Cortex of kidney (tissue), 1 donor: ENCODE data around the gene CSNK1G1.
"Not testable (repeated sequence)": the region's sequence is repeated elsewhere in the genome, so short reads cannot be mapped to it uniquely, and the experiment has no call there.

Experiments
- DNase-seq: peaks from one replicate; lab custom pipeline; 2025; lab: John Stamatoyannopoulos, UW

Gene CSNK1G1

DNA sequence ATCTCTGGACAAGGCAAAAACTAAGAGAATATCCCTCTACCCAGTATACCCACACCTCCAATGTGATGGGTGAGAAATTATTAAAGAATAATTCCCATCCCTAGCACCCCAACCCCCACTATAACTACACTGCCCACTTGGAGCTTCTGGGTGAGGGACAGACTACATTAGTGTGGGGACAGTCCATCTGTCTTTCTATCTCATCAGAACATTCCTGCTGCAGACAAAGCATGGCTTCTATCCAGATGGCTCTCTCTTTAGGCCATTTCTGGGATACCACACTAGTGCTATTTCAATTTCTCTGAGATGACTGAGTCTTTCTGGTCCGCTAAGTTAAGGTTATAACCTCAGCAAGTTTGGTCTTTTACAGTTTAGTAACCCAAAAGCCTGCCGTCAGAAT is 6.6 kb downstream of the CSNK1G1 start:
- DNase-seq: no peak

- no peak for DNase-seq
These were observed 7.5 kb downstream of the CSNK1G1 start for GRCh38 chr15:64348455-64348854.

DNA sequence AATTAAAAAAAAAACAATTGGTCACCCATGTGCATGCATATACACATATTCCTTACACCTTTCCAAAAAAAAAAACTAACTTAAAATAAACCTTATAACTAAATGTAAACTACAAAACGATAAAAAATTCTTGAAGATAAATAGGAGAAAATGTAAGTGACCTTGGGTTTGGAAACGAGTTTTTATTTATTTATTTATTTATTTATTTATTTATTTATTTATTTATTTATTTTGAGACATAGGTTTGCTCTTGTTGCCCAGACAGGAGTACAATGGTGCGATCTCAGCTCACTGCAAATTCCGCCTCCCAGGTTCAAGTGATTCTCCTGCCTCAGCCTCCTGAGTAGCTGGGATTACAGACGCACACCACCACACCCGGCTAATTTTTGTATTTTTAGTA is 9.7 kb downstream of the CSNK1G1 start:
- not testable (repeated sequence) for DNase-seq

DNA sequence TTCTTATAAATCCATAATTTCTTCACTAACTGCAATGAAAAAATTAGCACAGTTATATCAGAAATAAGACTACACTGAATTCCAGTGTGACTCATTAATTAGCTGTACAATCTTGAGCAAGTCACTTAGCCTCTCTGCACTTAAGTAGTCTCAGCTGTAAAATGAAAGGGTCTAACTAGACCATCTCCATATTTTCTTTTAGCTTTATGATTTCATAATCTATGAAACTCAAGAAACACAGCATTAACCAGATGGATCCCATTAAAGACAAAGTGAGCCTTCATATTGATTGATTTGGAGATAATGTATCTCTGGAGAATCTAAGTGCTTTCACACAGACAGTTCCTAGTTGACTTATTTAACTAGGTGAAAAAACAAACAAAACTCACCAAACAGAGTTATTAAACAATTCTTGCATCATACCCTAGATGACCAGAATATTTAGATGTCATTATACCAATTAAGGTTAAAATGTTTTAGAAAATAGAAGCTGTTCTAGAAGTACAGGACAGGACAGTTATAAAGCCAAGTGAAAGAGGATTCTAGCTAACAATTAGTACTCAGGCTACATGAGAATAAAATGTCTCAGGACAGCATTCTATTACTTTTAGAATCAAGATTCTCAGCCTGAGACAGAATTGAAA is 11.2 kb downstream of the CSNK1G1 start:
- no peak for DNase-seq

- no peak for DNase-seq
These were observed 12.1 kb downstream of the CSNK1G1 start for GRCh38 chr15:64343841-64344240.

- no peak for DNase-seq
These were observed 12.8 kb downstream of the CSNK1G1 start for GRCh38 chr15:64343222-64343621.

GRCh38 chr15:64341961-64342360 is 14.0 kb downstream of the CSNK1G1 start:
- DNase-seq: no peak

DNA sequence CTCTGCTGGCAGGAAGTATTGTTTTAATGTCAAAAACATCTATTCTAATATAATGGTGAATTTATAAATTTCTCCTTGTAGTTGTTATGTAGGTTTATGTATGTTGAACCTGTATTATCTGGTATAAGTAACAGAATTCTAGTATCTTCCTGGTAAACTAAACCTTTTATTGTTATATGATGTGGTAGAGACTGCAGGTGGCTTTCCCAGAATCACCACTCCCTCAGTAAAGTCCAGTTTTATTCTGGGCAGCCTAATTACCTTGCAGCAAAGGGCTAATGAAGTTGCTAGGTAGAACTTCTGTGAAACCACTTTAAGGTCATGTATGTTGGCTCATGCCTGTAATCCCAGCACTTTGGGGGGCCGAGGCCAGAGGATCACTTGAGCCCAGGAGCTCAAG is 15.6 kb downstream of the CSNK1G1 start:
- DNase-seq: no peak

DNA sequence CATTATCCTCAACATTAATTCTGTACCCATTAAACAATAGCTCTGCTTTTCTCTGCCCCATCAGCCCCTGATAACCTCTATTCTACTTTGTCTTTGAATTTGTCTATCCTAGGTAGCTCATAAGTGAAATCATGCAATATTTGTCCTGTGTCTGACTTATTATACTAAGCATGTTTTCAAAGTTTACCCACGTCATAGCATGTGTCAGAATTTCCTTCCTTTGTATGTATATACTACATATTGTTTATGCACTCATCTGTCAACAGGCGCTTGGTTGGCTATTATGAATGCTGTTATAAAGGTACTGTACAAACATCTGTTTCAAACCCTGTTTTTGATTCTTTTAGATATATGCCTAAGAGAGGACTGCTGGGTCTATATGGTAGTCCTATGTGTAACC is 18.2 kb downstream of the CSNK1G1 start:
- no peak for DNase-seq

DNA sequence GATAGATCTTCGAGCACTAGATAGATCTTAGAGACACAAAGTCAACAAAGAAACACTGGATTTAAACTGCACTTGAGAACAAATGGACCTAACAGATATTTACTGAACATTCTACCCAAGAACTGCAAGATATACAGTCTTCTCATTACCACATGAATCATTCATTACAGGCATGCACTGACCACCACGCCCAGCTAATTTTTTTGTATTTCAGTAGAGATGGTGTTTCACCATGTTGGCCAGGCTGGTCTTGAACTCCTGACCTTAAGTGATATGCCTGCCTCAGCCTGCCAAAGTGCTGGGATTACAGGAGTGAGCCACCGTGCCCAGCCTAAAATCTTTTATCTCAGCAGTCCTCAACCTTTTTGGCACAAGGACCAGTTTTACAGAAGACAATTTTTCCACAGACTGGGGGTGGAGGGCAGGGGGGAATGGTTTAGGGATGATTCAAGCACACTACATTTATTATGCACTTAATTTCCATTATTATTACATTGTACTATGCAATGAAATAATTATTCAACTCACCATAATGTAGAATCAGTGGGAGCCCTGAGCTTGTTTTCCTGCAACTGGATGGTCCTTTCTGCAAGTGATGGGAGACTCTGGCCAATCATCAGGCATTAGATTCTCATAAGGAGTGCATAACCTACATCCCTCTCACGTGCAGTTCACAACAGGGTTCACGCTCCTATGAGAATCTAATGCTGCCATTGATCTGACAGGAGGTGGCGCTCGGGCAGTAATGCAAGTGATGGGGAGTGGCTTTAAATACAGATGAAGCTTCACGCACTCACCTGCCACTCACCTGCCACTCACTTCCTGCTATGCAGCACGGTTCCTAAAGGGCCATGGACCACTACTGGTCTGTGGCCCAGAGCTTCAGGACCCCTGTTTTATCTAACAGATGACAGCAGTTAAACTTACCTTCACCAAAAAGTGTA is 21.7 kb downstream of the CSNK1G1 start:
- DNase-seq: no peak

DNA sequence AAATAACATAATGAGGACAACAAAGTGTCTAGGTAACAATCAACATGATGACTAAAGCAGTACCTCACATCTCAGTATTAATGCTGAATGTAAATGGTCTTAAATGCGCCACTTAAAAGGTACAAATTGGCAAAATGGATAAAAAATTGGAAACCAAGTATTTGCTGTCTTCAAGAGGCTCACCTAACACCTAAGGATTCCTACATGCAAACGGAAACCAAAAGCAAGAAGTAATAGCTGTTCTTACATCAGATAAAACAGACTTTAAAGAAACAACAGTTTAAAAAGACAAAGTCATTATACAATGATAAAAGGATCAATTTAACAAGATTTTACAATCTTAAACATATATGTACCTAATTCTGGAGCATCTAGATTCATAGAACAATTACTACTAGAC is 22.5 kb downstream of the CSNK1G1 start:
- DNase-seq: no peak

GRCh38 chr15:64331668-64332067 is 24.3 kb downstream of the CSNK1G1 start:
- DNase-seq: not testable (repeated sequence)

DNA sequence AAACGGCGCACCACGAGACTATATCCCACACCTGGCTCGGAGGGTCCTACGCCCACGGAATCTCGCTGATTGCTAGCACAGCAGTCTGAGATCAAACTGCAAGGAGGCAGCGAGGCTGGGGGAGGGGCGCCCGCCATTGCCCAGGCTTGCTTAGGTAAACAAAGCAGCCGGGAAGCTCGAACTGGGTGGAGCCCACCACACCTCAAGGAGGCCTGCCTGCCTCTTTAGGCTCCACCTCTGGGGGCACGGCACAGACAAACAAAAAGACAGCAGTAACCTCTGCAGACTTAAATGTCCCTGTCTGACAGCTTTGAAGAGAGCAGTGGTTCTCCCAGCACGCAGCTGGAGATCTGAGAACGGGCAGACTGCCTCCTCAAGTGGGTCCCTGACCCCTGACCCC is 29.0 kb downstream of the CSNK1G1 start:
- DNase-seq: not testable (repeated sequence)

- not testable (repeated sequence) for DNase-seq
These were observed 29.5 kb downstream of the CSNK1G1 start for GRCh38 chr15:64326458-64326857.

- DNase-seq: no peak
These were observed 31.7 kb downstream of the CSNK1G1 start for GRCh38 chr15:64324165-64324877.

DNA sequence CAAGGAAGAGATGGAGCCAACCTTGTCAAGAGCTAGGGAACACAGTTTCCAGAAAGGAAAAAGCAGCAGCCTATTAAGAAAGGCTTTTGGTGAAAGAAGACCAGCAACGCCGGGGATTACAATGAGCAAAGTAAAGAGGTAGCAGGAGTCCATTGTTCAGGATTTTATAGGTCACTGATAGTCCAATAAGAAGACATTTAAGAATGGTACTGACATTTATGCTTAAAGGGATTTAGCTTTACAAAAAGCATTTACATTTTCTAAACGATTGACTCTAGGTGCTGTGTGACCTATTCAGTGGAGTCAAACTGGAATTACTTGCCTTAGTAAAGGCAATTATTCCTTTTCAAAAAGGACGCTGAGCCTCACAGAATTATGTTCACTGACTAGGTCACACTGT is 40.8 kb downstream of the CSNK1G1 start:
- no peak for DNase-seq

DNA sequence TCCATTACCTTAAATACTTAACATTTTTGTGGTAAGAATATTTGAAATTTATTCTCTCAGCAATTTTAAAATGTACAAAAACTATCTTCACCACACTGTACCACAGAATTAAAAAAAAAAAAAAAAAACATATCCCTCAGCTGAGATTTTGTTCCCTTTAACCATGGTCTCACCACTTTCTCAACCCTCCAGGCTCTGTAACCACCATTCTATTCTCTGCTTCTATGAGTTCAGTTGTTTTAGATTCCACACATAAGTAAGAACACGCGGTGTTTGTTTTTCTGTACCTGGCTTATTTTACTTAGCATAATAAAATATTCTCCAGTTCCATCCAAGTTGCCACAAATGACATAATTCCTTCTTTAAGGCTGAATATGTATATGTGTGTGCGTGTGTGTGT is 41.5 kb downstream of the CSNK1G1 start:
- DNase-seq: no peak

DNA sequence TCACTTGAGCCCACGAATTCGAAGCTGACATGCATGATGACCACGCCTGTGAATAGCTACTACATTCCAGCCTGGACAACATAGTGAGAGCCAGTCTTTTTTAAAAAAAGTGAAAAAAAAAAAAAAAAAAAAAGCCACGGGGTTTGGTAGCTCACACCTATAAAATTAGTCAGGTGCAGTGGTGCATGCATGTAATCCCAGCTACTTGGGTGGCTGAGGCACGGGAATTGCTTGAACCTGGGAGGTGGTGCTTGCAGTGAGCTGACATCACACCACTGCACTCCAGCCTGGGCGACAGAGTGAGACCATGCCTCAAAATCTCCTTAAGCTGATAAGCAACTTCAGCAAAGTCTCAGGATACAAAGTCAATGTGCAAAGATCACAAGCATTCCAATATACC is 44.4 kb downstream of the CSNK1G1 start:
- DNase-seq: no peak

DNA sequence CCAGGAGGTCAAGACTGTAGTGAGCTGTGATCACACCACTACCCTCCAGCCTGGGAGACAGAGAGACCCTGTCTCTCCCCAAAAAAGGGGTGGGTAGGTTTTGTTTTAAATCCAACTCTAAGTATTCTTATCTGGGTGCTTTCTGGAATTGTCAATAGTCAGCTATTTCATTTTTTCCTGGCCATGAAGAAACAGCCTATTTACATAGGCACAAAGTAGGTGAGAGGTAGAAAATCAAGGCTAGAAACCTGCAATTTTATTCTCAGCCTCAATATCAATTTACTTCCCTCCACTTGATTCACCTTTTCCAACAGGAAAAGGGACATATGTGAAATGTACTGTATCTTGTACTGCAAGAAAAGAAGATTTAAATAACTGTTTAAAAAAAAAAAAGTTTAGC is 45.9 kb downstream of the CSNK1G1 start:
- no peak for DNase-seq

GRCh38 chr15:64305261-64305660 is 50.7 kb downstream of the CSNK1G1 start:
- no peak for DNase-seq

GRCh38 chr15:64289550-64289949 is 66.4 kb downstream of the CSNK1G1 start:
- DNase-seq: no peak

DNA sequence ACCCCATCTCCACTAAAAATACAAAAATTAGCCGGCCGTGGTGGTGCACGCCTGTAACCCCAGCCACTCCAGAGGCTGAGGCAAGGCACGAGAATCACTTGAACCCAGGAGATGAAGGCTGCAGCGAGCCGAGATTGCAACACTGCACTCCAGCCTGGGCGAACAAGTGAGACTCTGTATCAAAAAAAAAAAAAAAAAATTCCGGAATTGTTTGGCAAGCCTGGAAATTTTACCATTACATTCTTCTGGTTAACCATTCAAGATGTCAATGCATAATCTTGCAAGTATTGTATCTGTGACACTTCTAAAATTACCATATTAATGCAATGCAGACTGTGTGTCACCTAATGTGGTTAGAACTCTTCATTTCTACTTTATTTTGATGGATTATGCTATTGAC is 67.0 kb downstream of the CSNK1G1 start:
- no peak for DNase-seq

DNA sequence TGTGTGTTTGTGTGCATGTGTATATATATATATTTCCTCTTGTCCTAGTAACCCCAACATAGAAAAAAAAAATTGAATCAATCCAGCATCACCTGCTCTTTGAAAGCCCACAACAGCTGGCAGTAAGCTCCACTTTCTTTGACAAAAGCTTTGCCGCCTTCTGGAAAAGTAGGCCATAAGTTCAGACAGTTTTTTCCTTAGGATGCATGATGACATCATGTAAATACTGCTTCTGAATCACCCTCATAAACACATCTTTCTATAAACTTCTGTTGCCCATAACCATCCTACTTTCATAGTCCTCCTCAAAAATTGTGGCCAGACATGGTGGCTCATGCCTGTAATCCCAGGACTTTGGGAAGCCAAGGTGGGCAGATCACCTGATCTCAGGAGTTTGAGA is 67.4 kb downstream of the CSNK1G1 start:
- DNase-seq: no peak
